GM21381 (cell line): Measurements from ENCODE around the gene LRRC15.

ENCODE experiments used
- ATAC-seq: cut with Tn5 transposase; IDR thresholded peaks from one replicate; pipeline ENCODE4 v1.9.1; 2021; ENCODE audit warnings: mild to moderate bottlenecking, moderate library complexity; ENCODE audit not compliant: unreplicated experiment

Gene LRRC15

GRCh38 chr3:194364652-194365434 is 4.7 kb downstream of the LRRC15 start:
- no peak for ATAC-seq

GRCh38 chr3:194364314-194364651 is 5.3 kb downstream of the LRRC15 start:
- ATAC-seq: no peak

- ATAC-seq: no peak
These were observed 9.0 kb downstream of the LRRC15 start for GRCh38 chr3:194360568-194360967.

GRCh38 chr3:194357681-194358080 is 11.9 kb downstream of the LRRC15 start:
- no peak for ATAC-seq

GRCh38 chr3:194355379-194355778 is 14.2 kb downstream of the LRRC15 start:
- ATAC-seq: no peak

- no peak for ATAC-seq
These were observed 15.2 kb downstream of the LRRC15 start for GRCh38 chr3:194354315-194354714.

GRCh38 chr3:194352667-194353246 is 16.8 kb downstream of the LRRC15 start:
- no peak for ATAC-seq

GRCh38 chr3:194351952-194352536 is 17.5 kb downstream of the LRRC15 start:
- no peak for ATAC-seq

- ATAC-seq: no peak
These were observed 18.4 kb downstream of the LRRC15 start, which contains the start of gene CPN2 for GRCh38 chr3:194351080-194351672. CPN2 (minus strand) TSS chr3:194351328; CDS start chr3:194342702, 8,626 bp downstream.

- no peak for ATAC-seq
These were observed 18.8 kb downstream of the LRRC15 start for GRCh38 chr3:194350726-194351071.

GRCh38 chr3:194348354-194348753 is 21.2 kb downstream of the LRRC15 start:
- ATAC-seq: no peak

- ATAC-seq: no peak
These were observed 22.9 kb downstream of the LRRC15 start for GRCh38 chr3:194346621-194347020.

GRCh38 chr3:194346035-194346434 is 23.5 kb downstream of the LRRC15 start:
- no peak for ATAC-seq

GRCh38 chr3:194344012-194344411 is 25.5 kb downstream of the LRRC15 start:
- ATAC-seq: peak; percentile 75

- ATAC-seq: no peak
These were observed 26.0 kb downstream of the LRRC15 start for GRCh38 chr3:194343561-194343893.

- ATAC-seq: no peak
These were observed 26.5 kb downstream of the LRRC15 start for GRCh38 chr3:194342861-194343560.

GRCh38 chr3:194340757-194341400 is 28.7 kb downstream of the LRRC15 start:
- ATAC-seq: no peak

GRCh38 chr3:194339840-194340239 is 29.7 kb downstream of the LRRC15 start:
- ATAC-seq: no peak

- ATAC-seq: no peak
These were observed 30.2 kb downstream of the LRRC15 start for GRCh38 chr3:194339356-194339755.

- ATAC-seq: no peak
These were observed 31.4 kb downstream of the LRRC15 start for GRCh38 chr3:194337965-194338753.
